ENCODE results near the gene NRG2.

DNA sequence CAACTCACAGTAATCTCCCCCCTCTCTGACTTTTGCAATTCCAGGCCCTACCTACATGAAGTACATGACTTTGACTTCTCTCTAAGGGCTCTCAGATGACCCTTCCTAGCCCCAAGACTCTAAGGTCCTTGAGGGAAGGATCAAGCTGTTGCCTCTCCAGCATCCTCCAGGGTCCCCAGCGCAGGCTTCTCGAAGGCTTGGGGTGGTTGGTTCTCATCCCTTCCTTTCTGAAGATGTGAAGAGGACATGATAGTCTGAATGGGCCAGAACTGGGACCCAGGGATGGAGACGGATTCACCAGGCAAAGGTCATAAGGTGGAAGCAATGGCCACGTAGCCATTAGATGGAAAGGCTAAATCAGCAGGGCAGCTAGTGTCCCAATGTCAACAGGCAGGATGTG is 86.8 kb downstream of the NRG2 start:
- TF ChIP-seq, protein P1, sequence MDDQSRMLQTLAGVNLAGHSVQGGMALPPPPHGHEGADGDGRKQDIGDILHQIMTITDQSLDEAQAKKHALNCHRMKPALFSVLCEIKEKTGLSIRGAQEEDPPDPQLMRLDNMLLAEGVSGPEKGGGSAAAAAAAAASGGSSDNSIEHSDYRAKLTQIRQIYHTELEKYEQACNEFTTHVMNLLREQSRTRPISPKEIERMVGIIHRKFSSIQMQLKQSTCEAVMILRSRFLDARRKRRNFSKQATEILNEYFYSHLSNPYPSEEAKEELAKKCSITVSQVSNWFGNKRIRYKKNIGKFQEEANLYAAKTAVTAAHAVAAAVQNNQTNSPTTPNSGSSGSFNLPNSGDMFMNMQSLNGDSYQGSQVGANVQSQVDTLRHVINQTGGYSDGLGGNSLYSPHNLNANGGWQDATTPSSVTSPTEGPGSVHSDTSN (IDR thresholded peaks at IDR 0.05): no peak
- TF ChIP-seq, protein P2, sequence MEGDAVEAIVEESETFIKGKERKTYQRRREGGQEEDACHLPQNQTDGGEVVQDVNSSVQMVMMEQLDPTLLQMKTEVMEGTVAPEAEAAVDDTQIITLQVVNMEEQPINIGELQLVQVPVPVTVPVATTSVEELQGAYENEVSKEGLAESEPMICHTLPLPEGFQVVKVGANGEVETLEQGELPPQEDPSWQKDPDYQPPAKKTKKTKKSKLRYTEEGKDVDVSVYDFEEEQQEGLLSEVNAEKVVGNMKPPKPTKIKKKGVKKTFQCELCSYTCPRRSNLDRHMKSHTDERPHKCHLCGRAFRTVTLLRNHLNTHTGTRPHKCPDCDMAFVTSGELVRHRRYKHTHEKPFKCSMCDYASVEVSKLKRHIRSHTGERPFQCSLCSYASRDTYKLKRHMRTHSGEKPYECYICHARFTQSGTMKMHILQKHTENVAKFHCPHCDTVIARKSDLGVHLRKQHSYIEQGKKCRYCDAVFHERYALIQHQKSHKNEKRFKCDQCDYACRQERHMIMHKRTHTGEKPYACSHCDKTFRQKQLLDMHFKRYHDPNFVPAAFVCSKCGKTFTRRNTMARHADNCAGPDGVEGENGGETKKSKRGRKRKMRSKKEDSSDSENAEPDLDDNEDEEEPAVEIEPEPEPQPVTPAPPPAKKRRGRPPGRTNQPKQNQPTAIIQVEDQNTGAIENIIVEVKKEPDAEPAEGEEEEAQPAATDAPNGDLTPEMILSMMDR (IDR thresholded peaks at IDR 0.05): no peak
- TF ChIP-seq ZFP36 (IDR thresholded peaks at IDR 0.05; ENCODE audit: borderline replicate concordance, partially characterized antibody) (no peak), SREBF2 (IDR thresholded peaks at IDR 0.05) (no peak), BHLHE40 (IDR thresholded peaks at IDR 0.05; ENCODE audit: low read depth, low read length) (no peak), MAZ (IDR thresholded peaks at IDR 0.05; ENCODE audit: borderline replicate concordance, low read depth, low read length) (no peak), REST (IDR thresholded peaks at IDR 0.05) (no peak), NFE2L2 (conservative IDR thresholded peaks at IDR 0.05; ENCODE audit: low read length) (no peak)
- TF ChIP-seq, protein P3, sequence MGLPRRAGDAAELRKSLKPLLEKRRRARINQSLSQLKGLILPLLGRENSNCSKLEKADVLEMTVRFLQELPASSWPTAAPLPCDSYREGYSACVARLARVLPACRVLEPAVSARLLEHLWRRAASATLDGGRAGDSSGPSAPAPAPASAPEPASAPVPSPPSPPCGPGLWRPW (IDR thresholded peaks at IDR 0.05): no peak
- TF ChIP-seq, protein P4, sequence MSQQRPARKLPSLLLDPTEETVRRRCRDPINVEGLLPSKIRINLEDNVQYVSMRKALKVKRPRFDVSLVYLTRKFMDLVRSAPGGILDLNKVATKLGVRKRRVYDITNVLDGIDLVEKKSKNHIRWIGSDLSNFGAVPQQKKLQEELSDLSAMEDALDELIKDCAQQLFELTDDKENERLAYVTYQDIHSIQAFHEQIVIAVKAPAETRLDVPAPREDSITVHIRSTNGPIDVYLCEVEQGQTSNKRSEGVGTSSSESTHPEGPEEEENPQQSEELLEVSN (IDR thresholded peaks at IDR 0.05; ENCODE audit: borderline replicate concordance, low read depth): no peak

All from A549 (cell line).